Colonic mucosa (tissue), 4 donors: ENCODE data around the gene LZTS2. TPM values are rescaled to one million over a fixed set of nuclear protein-coding genes. Genes with fewer than 3 reads are reported as not detected.

Source experiments
- DNase-seq: peaks from one replicate; pipeline ENCODE4 v3.0.0-alpha.2; 2020
- H3K27ac ChIP-seq: fragments of 200-600 bp; one replicate; pipeline ENCODE4 v1.8.0; 2021
- H3K27me3 ChIP-seq: fragments of 200-600 bp; one replicate; pipeline ENCODE4 v1.8.0; 2021
- H3K36me3 ChIP-seq: fragments of 200-600 bp; one replicate; pipeline ENCODE4 v1.8.0; 2021
- H3K4me1 ChIP-seq: fragments of 200-600 bp; one replicate; pipeline ENCODE4 v1.8.0; 2021; ENCODE audit warnings: mild to moderate bottlenecking
- H3K4me3 ChIP-seq: fragments of 200-600 bp; one replicate; pipeline ENCODE4 v1.8.0; 2021
- H3K9ac ChIP-seq, 2 donors: one replicate each; pipeline ENCODE4 v1.7.0; 2013; ENCODE audit warnings: control low read depth in 2 of 2, low read depth in 2 of 2, low read length in 2 of 2
- H3K9me3 ChIP-seq: fragments of 200-600 bp; one replicate; pipeline ENCODE4 v1.8.0; 2021
- CTCF ChIP-seq: fragments of 200-600 bp; IDR thresholded peaks from one replicate; pipeline ENCODE4 v1.8.0; 2022; ENCODE audit warnings: antibody characterized with exemption, mild to moderate bottlenecking
- intact Hi-C: fragments of 100-400 bp; cut with DNase I; formaldehyde crosslinking; loops from one replicate; pipeline ENCODE4 v1.14.1; 2022
- total RNA-seq, 2 donors: library from RNA; stranded (reverse); fragmentation: NEBNext Ultra II Directional in 1 of 2; extraction: Animal tissue kit (Norgen Biotek cat#: 25700) in 1 of 2; gene quantifications; one replicate each; pipeline ENCODE4 v1.2.1, GENCODE V29; 2021
- donor health status: healthy.
- donor health status: DM: no; HTN: no; CAD: no.
- donor health status: DM: no; HTN: no; CAD: no.

LZTS2 gene
- total RNA-seq, 2 donors from 2014 or later = 30.8 to 36.5 TPM

GRCh38 chr10:101027106-101027720, 27.6 kb downstream of the LZTS2 start:
- no peak for DNase-seq
- no peak for TF ChIP-seq CTCF
- H3K27me3 ChIP-seq = no peaks in the 10 kb centered on the region
- H3K4me1 ChIP-seq = peaks cover 4% of the 10 kb centered on the region
- H3K9ac ChIP-seq = no peak overlapping the region
- H3K27ac ChIP-seq = no peak overlapping the region
- intact Hi-C loops = no loop called here
- no peak overlapping the region for H3K4me3 ChIP-seq
- no peaks in the 10 kb centered on the region for H3K36me3 ChIP-seq
- no peaks in the 10 kb centered on the region for H3K9me3 ChIP-seq

DNA sequence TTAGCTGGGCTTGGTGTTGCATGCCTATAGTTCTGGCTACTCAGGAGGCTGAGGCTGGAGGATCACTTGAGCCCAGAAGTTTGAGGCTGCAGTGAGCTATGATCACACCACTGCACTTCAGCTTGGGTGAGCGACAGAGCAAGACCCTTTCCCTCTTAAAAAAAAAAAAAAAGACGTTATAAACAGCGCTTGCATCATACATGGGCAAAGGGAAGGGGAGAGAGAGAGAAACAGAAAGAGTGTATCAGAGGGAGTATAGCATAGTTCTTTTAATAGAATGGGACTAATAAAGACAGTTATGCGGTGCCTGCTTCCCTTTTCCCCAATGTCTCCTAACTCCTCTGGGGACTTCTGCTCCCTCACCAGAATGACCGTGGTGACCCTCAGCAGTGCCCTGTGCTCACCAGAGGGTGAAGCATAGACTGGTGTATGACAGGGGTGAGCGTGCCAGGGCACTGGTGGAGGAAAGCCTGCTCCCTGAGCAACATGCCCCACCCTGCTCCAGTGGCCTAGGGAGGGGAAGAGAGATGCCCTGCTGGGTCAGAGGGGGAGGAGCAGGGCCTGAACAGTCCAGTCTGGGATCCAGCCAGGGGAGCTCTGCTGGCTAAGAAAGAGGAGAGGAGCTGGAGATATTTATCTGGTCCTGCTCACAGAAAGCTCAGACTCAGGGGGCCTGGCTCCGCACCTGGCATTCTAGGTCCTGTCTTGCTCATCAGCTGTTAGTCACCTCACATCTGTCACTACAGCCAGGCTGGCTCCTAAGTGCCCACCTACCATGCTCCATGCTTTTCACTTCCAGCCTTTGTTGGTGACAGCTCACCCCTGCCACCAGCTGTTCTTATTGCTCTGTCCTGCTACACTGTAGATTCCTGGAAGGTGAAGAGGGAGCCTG, 29.1 kb downstream of the LZTS2 start:
- Histone ChIP-seq H3K36me3 (no peaks in the 10 kb centered on the region), H3K9me3 (no peaks in the 10 kb centered on the region), H3K27me3 (no peaks in the 10 kb centered on the region), H3K4me3 (no peak overlapping the region), H3K4me1 (peaks cover 8% of the 10 kb centered on the region), H3K9ac (no peak overlapping the region), H3K27ac (no peak overlapping the region)
- no peak for DNase-seq
- TF ChIP-seq CTCF = no peak
- intact Hi-C loops = no loop called here

DNA sequence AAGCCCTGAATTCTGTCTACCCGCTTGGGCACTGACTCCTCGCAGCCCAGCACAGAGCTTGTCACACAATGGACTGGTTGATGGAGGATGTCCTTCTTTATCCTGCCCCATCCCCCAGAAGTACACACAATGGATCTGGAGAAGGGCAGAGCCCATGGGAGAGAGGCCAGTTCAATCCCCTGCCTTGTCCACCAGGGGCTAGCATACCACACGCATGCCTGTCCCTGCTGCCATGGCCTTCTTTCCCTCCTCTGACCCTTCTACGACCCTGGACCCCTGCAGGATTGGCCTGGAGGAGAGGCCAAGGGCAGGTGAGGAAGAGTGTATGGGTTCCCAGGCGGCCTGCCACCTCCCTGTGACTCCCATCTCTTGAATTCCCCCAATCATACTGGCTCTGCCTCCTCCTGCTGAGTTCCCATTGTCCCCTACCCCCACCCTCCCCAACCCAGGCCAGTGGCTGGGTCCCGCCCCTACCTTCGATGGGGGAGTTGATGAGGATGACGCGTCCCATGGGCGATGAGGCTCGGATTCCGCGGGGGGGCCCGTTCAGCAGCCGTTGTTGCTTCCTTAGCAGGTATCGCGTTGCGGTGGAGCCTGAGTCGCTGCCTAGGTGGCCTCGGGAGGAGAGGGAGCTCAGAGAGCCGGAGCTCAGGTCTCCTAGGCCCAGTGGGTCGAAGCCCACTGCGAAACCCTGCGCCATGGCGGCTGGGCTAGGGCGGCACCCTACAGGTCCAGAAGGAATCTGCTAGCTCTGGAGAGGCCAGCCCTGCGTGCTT, 30.1 kb downstream of the LZTS2 start:
- H3K9me3 ChIP-seq = no peaks in the 10 kb centered on the region
- H3K27ac ChIP-seq = no peak overlapping the region
- no peak overlapping the region for H3K4me3 ChIP-seq
- peaks cover 8% of the 10 kb centered on the region for H3K4me1 ChIP-seq
- no peaks in the 10 kb centered on the region for H3K27me3 ChIP-seq
- no peak for DNase-seq
- no peak overlapping the region for H3K9ac ChIP-seq
- intact Hi-C loops = no loop called here
- no peaks in the 10 kb centered on the region for H3K36me3 ChIP-seq
- TF ChIP-seq CTCF = no peak

GRCh38 chr10:101030496-101031127, 31.0 kb downstream of the LZTS2 start:
- H3K27ac ChIP-seq = peak overlapping the region; percentile 90
- H3K4me3 ChIP-seq = peak overlapping the region; percentile 76
- H3K36me3 ChIP-seq = no peaks in the 10 kb centered on the region
- H3K9ac ChIP-seq = peak overlapping the region in 1 of 2 donors; percentile 85
- no peaks in the 10 kb centered on the region for H3K9me3 ChIP-seq
- intact Hi-C loops = no loop called here
- TF ChIP-seq CTCF = no peak
- no peaks in the 10 kb centered on the region for H3K27me3 ChIP-seq
- no peak for DNase-seq
- peaks cover 8% of the 10 kb centered on the region for H3K4me1 ChIP-seq

GRCh38 chr10:101031128-101031795, 31.7 kb downstream of the LZTS2 start, which contains the start of the genes PDZD7 and SFXN3:
Gene PDZD7, minus strand, starts transcription at chr10:101031129. Its CDS starts 910 bp downstream, at chr10:101030219.
Gene SFXN3, plus strand, starts transcription at chr10:101031234. Its CDS starts 3,461 bp downstream, at chr10:101034695.
- H3K27ac ChIP-seq = peak within 1 kb of the TSS; percentile 90
- intact Hi-C loops = no loop called here
- no peak for TF ChIP-seq CTCF
- no peaks in the 10 kb centered on the region for H3K27me3 ChIP-seq
- peak within 1 kb of the TSS; percentile 76 for H3K4me3 ChIP-seq
- peaks cover 8% of the 10 kb centered on the region for H3K4me1 ChIP-seq
- H3K9me3 ChIP-seq = no peaks in the 10 kb centered on the region
- H3K36me3 ChIP-seq = no peaks in the 10 kb centered on the region
- H3K9ac ChIP-seq = peak within 1 kb of the TSS; percentile 85 to 90
- DNase-seq = peak; percentile 99
